ENCODE measurements around the gene GET4. TPM values are rescaled to one million over a fixed set of nuclear protein-coding genes. Genes with fewer than 3 reads are reported as not detected.

GET4 gene
- total RNA-seq, 1 experiment from 2014 or later, result 44.8 TPM

DNA sequence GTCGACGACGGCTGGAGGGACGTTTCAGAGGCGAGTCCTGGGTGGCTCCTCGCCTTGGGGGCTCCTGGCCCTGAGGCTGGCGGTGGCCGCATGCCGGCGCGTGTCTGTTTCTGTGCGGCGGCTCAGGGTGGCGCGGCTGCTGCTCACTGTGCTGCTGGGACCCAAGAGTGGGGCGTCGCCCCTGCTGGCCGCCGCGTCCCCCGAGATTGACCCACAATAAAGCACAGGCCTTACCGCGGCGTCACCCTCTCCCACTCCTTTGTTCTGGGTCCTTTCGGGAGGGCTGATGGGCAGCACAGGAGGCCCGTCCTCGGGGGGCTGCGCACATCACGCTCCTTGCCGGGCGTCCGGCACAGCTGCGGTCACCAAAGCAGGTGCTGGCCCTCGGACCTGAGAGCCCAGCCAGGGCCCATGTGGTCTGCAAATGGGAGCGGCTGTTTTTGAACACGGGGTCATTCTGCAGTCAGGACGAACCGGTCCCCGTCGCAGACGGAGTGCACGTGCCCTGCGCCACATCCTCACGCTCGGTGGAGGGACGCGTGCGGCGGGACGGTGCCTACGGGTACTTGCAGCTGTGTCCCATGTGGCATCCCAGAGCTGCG lies 19.2 kb downstream of the GET4 start:
- Histone ChIP-seq H3K4me3 (replicated peaks in 1 of 2; ENCODE audit: low read depth in 1 of 2, low read length in 2 of 2) (no peak overlapping the region), H3K27ac (ENCODE audit: low read depth, low read length) (no peak overlapping the region), H4K20me1 (ENCODE audit: insufficient read depth) (no peaks in the 10 kb centered on the region), H3K27me3 (ENCODE audit: insufficient read depth, low read length) (no peaks in the 10 kb centered on the region), H3K4me1 (ENCODE audit: control insufficient read depth in 1 of 2, insufficient read depth in 2 of 2, low read length in 2 of 2) (no peaks in the 10 kb centered on the region), H3K9me2 (ENCODE audit: insufficient read depth) (no peaks in the 10 kb centered on the region), H3K4me2 (ENCODE audit: low read length) (no peak overlapping the region), H2AFZ (ENCODE audit: low read depth, low read length, poor library complexity, severe bottlenecking) (no peak overlapping the region), H3K9ac (ENCODE audit: low read length) (no peak overlapping the region), H3K79me2 (ENCODE audit: insufficient read depth, low read length) (no peaks in the 10 kb centered on the region), H3K9me3 (ENCODE audit: control insufficient read depth in 1 of 2, insufficient read depth in 1 of 2, low read depth in 1 of 2, low read length in 2 of 2) (no peaks in the 10 kb centered on the region), H3K36me3 (ENCODE audit: control insufficient read depth in 1 of 2, insufficient read depth in 2 of 2, low read length in 2 of 2) (peaks cover 8 to 29% of the 10 kb centered on the region in 2 experiments; a peak in 3 of 4 replicates)
- RAD21 ChIA-PET (ENCODE audit: low non-redundant PET in 1 of 2, low total read pairs in 2 of 2, uncharacterized antibody in 2 of 2, unreplicated experiment in 2 of 2), result no interaction called here
- intact Hi-C loops (cut with micrococcal nuclease), result no loop called here
- BruUV-seq (replicated peaks), result TSS peak; percentile 32
- ATAC-seq (no peak), DNase-seq (ENCODE audit: low read depth, low spot score) (no peak)
- CTCF ChIA-PET, result no interaction called here
- POLR2A ChIA-PET, result no interaction called here
- TF ChIP-seq SP1 (IDR thresholded peaks at IDR 0.05; ENCODE audit: low read depth) (no peak), POLR2AphosphoS5 (IDR thresholded peaks at IDR 0.05; ENCODE audit: low read depth, low read length) (no peak), CEBPB (IDR thresholded peaks at IDR 0.05; ENCODE audit: low read depth) (no peak), YY1 (IDR thresholded peaks at IDR 0.05; ENCODE audit: extremely low read depth, insufficient replicate concordance, low read depth, low read length) (no peak), EZH2 (IDR thresholded peaks at IDR 0.05) (no peak), SRF (IDR thresholded peaks at IDR 0.05; ENCODE audit: low read depth) (no peak), FOSL1 (IDR thresholded peaks at IDR 0.05; ENCODE audit: low read depth) (no peak), POLR2A (IDR thresholded peaks at IDR 0.05; ENCODE audit: borderline replicate concordance, extremely low read depth, insufficient read depth, insufficient read length) (no peak)
- TF ChIP-seq, protein P1, sequence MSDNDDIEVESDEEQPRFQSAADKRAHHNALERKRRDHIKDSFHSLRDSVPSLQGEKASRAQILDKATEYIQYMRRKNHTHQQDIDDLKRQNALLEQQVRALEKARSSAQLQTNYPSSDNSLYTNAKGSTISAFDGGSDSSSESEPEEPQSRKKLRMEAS (IDR thresholded peaks at IDR 0.05), result no peak
- TF ChIP-seq, protein P2, sequence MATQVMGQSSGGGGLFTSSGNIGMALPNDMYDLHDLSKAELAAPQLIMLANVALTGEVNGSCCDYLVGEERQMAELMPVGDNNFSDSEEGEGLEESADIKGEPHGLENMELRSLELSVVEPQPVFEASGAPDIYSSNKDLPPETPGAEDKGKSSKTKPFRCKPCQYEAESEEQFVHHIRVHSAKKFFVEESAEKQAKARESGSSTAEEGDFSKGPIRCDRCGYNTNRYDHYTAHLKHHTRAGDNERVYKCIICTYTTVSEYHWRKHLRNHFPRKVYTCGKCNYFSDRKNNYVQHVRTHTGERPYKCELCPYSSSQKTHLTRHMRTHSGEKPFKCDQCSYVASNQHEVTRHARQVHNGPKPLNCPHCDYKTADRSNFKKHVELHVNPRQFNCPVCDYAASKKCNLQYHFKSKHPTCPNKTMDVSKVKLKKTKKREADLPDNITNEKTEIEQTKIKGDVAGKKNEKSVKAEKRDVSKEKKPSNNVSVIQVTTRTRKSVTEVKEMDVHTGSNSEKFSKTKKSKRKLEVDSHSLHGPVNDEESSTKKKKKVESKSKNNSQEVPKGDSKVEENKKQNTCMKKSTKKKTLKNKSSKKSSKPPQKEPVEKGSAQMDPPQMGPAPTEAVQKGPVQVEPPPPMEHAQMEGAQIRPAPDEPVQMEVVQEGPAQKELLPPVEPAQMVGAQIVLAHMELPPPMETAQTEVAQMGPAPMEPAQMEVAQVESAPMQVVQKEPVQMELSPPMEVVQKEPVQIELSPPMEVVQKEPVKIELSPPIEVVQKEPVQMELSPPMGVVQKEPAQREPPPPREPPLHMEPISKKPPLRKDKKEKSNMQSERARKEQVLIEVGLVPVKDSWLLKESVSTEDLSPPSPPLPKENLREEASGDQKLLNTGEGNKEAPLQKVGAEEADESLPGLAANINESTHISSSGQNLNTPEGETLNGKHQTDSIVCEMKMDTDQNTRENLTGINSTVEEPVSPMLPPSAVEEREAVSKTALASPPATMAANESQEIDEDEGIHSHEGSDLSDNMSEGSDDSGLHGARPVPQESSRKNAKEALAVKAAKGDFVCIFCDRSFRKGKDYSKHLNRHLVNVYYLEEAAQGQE (IDR thresholded peaks at IDR 0.05; ENCODE audit: low read depth), result no peak
- TF ChIP-seq, protein P3, sequence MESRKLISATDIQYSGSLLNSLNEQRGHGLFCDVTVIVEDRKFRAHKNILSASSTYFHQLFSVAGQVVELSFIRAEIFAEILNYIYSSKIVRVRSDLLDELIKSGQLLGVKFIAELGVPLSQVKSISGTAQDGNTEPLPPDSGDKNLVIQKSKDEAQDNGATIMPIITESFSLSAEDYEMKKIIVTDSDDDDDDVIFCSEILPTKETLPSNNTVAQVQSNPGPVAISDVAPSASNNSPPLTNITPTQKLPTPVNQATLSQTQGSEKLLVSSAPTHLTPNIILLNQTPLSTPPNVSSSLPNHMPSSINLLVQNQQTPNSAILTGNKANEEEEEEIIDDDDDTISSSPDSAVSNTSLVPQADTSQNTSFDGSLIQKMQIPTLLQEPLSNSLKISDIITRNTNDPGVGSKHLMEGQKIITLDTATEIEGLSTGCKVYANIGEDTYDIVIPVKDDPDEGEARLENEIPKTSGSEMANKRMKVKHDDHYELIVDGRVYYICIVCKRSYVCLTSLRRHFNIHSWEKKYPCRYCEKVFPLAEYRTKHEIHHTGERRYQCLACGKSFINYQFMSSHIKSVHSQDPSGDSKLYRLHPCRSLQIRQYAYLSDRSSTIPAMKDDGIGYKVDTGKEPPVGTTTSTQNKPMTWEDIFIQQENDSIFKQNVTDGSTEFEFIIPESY (IDR thresholded peaks at IDR 0.05; ENCODE audit: extremely low read depth, insufficient replicate concordance, low read length), result no peak
- TF ChIP-seq, protein P4, sequence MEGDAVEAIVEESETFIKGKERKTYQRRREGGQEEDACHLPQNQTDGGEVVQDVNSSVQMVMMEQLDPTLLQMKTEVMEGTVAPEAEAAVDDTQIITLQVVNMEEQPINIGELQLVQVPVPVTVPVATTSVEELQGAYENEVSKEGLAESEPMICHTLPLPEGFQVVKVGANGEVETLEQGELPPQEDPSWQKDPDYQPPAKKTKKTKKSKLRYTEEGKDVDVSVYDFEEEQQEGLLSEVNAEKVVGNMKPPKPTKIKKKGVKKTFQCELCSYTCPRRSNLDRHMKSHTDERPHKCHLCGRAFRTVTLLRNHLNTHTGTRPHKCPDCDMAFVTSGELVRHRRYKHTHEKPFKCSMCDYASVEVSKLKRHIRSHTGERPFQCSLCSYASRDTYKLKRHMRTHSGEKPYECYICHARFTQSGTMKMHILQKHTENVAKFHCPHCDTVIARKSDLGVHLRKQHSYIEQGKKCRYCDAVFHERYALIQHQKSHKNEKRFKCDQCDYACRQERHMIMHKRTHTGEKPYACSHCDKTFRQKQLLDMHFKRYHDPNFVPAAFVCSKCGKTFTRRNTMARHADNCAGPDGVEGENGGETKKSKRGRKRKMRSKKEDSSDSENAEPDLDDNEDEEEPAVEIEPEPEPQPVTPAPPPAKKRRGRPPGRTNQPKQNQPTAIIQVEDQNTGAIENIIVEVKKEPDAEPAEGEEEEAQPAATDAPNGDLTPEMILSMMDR (IDR thresholded peaks at IDR 0.05 in 2 of 3, conservative IDR thresholded peaks at IDR 0.05 in 1 of 3; ENCODE audit: borderline replicate concordance in 1 of 3, insufficient read depth in 1 of 3, low read depth in 2 of 3, low read length in 2 of 3), result no peak
